Inferior parietal cortex (tissue), 1 donor: ENCODE results near the gene ABCA8.
A peak's percentile ranks its signal among the peaks of the same experiment; 100 is the strongest.
"Not testable (repeated sequence)": the region's sequence is repeated elsewhere in the genome, so short reads cannot be mapped to it uniquely, and the experiment has no call there.

Experiments used
- DNase-seq: peaks from one replicate; pipeline ENCODE4 v3.0.0-alpha.2; 2016; ENCODE audit errors: extremely low spot score

The ABCA8 gene

GRCh38 chr17:68943812-68944182 lies 11.4 kb downstream of the ABCA8 start:
- not testable (repeated sequence) for DNase-seq

- DNase-seq: no peak
Measured at GRCh38 chr17:68943123-68943811, 11.9 kb downstream of the ABCA8 start.

DNA sequence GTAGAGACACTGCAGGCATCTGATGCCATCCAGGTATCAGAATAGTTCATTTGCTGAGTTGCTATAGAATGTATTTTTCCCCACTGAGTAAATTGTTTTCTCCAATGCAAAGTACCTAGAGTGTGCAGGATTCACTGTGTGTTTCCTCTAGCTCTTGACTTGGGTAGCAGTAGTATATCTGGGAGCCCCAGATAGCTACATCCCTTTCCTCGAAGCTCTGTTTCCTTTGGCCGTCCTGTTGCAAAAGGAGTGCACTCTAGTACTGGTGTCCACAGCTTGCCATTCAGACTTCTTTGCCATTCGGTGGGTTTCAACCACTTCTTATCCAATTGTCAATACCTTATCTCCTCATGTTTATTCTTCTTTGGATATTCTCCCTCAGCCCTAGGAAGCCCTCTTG lies 12.8 kb downstream of the ABCA8 start:
- no peak for DNase-seq

DNA sequence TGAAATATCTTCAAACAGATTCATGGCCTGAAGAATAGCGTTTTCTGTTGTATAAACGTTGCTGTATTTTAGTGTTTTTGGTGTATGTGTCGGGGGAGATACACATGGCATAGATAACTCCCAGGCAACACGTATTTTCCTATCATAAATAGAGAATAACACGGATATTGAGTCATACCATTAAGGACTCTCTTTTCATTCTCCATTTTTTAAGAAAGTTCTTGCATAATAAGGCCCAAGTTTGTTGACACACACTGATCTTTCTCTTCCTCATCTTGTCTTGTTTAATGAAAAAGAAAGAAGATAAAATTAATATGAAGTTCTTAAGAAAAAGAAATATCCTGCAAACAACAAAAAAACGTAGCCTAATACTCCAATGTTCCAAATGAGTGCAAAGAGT lies 13.4 kb downstream of the ABCA8 start:
- DNase-seq: no peak

GRCh38 chr17:68939195-68939594 lies 16.0 kb downstream of the ABCA8 start:
- no peak for DNase-seq

GRCh38 chr17:68937890-68938514 lies 17.2 kb downstream of the ABCA8 start:
- DNase-seq: no peak

GRCh38 chr17:68927516-68927915 lies 27.7 kb downstream of the ABCA8 start:
- DNase-seq: no peak

DNA sequence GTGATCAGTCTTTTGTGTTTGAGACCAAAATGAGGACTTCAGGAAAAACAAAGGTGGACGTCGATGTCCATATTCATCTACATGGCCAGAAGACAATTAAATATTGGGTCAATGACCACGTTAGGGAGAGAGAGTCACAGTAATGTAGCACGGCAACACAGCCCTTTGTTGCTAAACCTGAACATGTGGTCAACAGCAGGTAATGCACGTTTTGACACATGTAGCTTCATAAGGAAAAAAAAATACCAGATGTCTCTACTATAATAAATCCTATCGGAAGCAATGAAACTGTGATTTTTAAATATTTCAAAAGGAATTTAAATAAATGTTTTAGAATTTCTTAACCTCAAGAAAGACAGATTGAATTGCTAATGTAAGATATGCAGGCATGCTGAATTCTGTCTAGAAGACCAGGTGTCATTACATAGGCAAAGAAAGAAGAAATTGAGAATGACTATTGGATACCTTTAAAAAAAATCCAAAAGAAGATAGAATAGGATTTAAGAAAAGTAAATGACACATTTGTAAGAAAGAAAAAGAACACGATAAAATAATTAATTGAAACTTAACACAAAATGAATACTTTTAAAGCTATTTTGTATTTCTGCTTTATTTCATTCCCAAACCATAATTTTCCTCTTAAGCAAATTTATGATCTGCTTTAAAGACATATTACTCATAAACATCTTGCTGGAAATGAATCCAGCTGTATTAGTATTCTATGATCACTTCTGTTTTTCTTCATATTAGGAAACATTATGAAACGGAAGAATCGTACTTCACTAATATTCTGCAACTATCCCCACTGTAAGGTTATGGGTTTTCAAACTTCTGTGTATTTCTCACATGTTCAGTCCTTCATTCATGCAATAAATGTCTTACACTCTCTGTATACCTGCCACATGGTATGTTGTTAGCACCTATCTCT lies 30.1 kb downstream of the ABCA8 start:
- DNase-seq: no peak

DNA sequence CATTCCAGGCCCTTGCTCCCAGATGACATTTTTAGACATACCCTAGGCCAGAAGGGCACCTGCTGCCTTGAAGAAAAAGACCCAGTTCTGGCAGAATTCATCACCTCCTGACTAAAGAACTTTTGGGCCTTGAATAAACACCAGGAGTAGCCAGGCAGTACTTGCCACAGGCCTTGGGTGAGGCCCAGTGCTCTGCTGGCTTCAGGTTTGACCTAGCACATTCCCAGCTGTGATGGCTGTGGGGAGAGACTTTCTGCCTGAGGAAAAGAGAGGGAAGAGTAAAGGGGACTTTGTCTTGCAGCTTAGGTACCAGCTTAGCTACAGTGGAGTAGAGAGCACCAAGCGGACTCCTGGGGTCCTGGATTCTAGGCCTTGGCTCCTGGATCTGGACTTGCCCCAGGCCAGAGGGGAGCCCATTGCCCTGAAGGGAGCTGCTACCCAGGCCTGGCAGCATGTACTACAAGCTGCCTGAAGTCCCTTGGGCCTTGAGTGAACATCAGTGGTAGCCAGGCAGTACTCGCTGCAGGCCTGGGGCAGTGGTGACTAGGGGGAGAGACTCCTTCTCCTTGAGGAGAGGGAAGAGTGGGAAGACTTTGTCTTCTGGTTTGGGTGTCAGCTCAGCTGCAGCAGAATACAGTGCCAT lies 44.3 kb downstream of the ABCA8 start:
- DNase-seq: no peak

GRCh38 chr17:68910251-68910705 lies 44.9 kb downstream of the ABCA8 start:
- DNase-seq: peak; percentile 71

DNA sequence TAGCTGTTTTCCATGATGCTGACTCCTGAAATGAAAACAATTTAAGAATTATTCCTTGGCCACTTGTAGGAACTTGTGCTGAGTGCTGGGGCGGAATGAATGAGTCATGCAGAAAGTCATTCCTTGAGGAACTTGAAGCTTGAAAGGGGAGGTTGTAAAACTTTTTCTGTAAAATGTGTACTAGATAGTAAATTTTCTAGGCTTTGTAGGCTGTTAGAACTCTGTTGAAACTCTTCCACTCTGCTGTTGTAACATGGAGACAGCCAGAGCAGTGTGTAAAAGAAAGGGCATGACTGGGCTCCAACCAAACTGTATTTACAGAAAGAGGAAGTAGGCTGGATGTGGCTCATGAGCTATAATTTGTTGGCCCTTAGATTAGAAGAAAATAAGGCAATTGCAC lies 46.1 kb downstream of the ABCA8 start:
- DNase-seq: peak; percentile 20

- no peak for DNase-seq
Measured at GRCh38 chr17:68908045-68908444, 47.1 kb downstream of the ABCA8 start.

DNA sequence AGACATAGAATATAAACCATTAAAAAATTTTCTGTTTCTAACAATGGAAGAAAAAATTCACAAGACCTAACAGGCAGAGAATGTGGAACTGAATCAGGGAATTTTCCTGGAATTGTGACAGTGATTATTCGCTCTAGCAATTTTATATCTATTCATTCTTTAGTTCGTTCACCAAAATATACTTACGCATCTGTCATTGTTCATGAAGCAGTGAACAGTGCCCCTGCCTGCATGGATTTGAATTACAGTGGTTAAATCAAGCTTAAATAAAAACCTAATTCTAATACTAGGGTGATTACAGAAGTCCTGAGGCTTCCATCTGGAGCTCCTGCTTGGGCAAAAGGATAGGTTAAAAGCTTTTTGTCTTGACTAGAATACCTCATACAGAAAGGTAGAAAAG lies 48.6 kb downstream of the ABCA8 start:
- DNase-seq: peak; percentile 42

GRCh38 chr17:68903286-68903685 lies 51.9 kb downstream of the ABCA8 start:
- no peak for DNase-seq

DNA sequence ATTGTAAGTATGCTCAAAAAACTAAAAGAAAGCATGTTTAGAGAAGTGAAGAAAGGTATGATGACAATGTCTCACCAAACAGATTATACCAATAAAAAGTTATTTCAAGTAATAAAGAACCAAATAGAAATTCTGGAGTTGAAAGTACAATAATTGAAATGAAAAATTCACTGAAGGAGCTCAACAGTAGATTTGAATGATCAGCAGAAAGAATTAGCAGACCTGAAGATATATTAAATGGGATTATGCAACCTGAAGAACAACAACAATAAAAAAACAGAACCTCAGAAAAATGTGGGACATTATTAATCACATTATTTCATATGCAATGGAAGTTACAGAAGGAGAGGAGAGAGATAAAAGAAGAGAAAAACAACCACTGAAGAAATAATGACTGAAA lies 57.6 kb downstream of the ABCA8 start:
- DNase-seq: no peak

DNA sequence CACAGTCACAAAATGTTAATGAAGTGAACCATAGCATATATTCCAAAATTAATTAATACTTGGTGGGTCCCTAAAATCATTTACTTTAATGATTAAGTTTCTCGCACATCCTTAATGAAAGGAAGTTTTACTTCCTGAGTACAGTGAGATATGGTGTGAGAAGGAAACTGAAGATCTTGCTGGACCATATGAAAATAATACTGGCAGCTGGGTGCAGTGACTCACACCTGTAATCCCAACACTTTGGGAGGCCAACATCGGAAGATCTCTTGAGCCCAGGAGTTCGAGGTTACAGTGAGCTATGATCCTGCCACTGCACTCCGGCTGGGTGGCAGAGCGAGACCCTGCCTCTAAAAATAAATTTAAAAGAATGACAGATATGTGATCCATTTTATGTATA lies 62.5 kb downstream of the ABCA8 start:
- no peak for DNase-seq

GRCh38 chr17:68892193-68892592 lies 63.0 kb downstream of the ABCA8 start:
- no peak for DNase-seq

GRCh38 chr17:68886401-68886800 lies 68.8 kb downstream of the ABCA8 start:
- no peak for DNase-seq

GRCh38 chr17:68884888-68885287 lies 70.3 kb downstream of the ABCA8 start:
- DNase-seq: no peak

DNA sequence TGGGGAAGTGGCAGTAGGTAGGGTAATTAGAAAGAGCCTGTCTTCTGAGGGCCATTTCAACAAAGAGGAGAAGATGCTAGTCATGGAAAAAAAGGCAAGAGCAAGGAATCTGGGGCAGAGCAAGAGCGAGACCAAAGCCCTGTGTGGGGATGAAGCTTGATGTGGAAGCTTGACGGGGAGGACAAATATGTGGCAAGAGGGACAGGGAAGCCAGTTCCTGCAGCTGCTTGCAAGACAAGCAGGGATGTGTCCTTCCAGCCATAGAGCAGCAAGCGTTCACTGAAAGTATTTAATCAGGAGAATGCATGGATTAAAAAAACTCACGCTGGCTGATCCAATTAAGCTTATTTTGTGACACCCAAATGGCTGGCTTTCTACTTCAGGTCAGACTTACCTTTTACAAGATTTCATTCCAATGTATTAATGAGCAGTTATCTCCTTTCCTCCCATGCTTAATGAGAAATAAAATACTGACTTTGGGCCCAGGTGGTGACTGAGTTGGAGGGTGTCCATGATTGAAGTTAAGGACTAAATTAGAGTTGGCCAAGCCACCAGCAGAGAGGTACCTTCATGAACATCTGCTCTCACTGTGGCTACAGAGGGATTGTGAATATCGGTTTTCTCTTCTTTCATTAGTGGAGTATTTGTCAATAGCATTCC lies 76.8 kb downstream of the ABCA8 start:
- no peak for DNase-seq

GRCh38 chr17:68871447-68871846 lies 83.7 kb downstream of the ABCA8 start:
- no peak for DNase-seq

DNA sequence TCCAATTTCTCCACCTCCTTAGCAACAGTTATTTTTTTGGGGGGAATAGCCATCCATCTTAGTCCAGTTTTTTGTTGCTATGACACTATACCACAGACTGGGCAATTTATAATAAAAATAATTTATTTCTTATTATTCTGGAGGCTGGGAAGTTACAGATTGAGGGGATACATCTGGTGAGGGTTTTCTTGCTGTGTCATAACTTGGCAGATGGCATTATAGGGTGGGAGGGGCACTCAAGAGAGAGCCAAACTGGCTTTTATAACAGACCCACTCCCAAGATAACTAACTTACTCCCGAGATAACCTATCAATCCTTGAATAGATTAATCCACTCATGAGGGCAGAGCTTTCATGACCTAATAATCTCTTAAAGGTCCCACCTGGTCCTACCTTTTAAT lies 84.2 kb downstream of the ABCA8 start:
- no peak for DNase-seq
